Middle frontal gyrus (tissue), 1 donor: ENCODE results near the gene MAP7.
"Not testable (repeated sequence)": the region's sequence is repeated elsewhere in the genome, so short reads cannot be mapped to it uniquely, and the experiment has no call there.

ENCODE experiments used
- DNase-seq: peaks from one replicate; pipeline ENCODE4 v3.0.0-alpha.2; 2015; ENCODE audit warnings: low spot score; ENCODE audit errors: extremely low spot score

MAP7 gene

GRCh38 chr6:136506124-136506799 is 44.0 kb downstream of the MAP7 start:
- DNase-seq, result no peak

- DNase-seq, result no peak
These were observed 46.8 kb downstream of the MAP7 start for GRCh38 chr6:136503303-136504029.

- no peak for DNase-seq
These were observed 47.4 kb downstream of the MAP7 start for GRCh38 chr6:136502786-136503185.

GRCh38 chr6:136501514-136501913 is 48.7 kb downstream of the MAP7 start:
- DNase-seq, result no peak

GRCh38 chr6:136501096-136501495 is 49.1 kb downstream of the MAP7 start:
- no peak for DNase-seq

- no peak for DNase-seq
These were observed 49.8 kb downstream of the MAP7 start for GRCh38 chr6:136500414-136500813.

GRCh38 chr6:136499370-136499769 is 50.9 kb downstream of the MAP7 start:
- DNase-seq, result no peak

GRCh38 chr6:136496449-136496848 is 53.8 kb downstream of the MAP7 start:
- not testable (repeated sequence) for DNase-seq

GRCh38 chr6:136494710-136495109 is 55.5 kb downstream of the MAP7 start:
- DNase-seq, result no peak

GRCh38 chr6:136494059-136494458 is 56.2 kb downstream of the MAP7 start:
- no peak for DNase-seq

GRCh38 chr6:136492409-136492808 is 57.8 kb downstream of the MAP7 start:
- no peak for DNase-seq

GRCh38 chr6:136491754-136492153 is 58.5 kb downstream of the MAP7 start:
- no peak for DNase-seq

GRCh38 chr6:136491251-136491650 is 59.0 kb downstream of the MAP7 start:
- DNase-seq, result no peak

- DNase-seq, result not testable (repeated sequence)
These were observed 60.6 kb downstream of the MAP7 start for GRCh38 chr6:136489689-136490033.

GRCh38 chr6:136487759-136488425 is 62.3 kb downstream of the MAP7 start:
- DNase-seq, result no peak

GRCh38 chr6:136486357-136486756 is 63.9 kb downstream of the MAP7 start:
- no peak for DNase-seq

- no peak for DNase-seq
These were observed 66.3 kb downstream of the MAP7 start for GRCh38 chr6:136483906-136484305.

GRCh38 chr6:136483005-136483404 is 67.2 kb downstream of the MAP7 start:
- DNase-seq, result not testable (repeated sequence)

GRCh38 chr6:136477548-136477947 is 72.7 kb downstream of the MAP7 start:
- DNase-seq, result no peak

GRCh38 chr6:136475686-136476085 is 74.5 kb downstream of the MAP7 start:
- DNase-seq, result no peak

- no peak for DNase-seq
These were observed 76.0 kb downstream of the MAP7 start for GRCh38 chr6:136474241-136474640.

GRCh38 chr6:136471922-136472321 is 78.3 kb downstream of the MAP7 start:
- no peak for DNase-seq

GRCh38 chr6:136471372-136471771 is 78.8 kb downstream of the MAP7 start:
- DNase-seq, result no peak
